GM12878 (cell line): ENCODE results near the gene RASAL2. TPM values are rescaled to one million over a fixed set of nuclear protein-coding genes. Genes with fewer than 3 reads are reported as not detected.

Experiments
- ATAC-seq: fragments of 200-7000 bp; cut with Tn5 transposase; 3 replicates; pipeline ENCODE4 v1.9.1; 2020; ENCODE audit warnings: mild to moderate bottlenecking, moderate library complexity
- BruUV-seq: library from RNA; stranded (reverse); fragments of 400-500 nt; replicated peaks from 2 replicates; lab custom pipeline; 2021; lab: Mats Ljungman, UMichigan
- CTCF ChIA-PET: fragments of 300-600 bp; sonication (Branson Sonifier 250); formaldehyde crosslinking; extraction: SDS; loops from one replicate; lab custom pipeline; 2021; ENCODE audit warnings: inconsistent platforms; lab: Yijun Ruan, JAX
- POLR2A ChIA-PET: fragments of 350-600 bp; formaldehyde crosslinking; extraction: SDS; loops from one replicate; lab custom pipeline; 2021; ENCODE audit warnings: inconsistent platforms; lab: Charles Lee
- RAD21 ChIA-PET: fragments of 300-600 bp; sonication (Branson Sonifier 250); formaldehyde crosslinking; loops from one replicate; lab custom pipeline; 2023; ENCODE audit warnings: antibody characterized with exemption; ENCODE audit not compliant: unreplicated experiment; lab: Charles Lee
- SMC1A ChIA-PET: fragments of 300-600 bp; sonication (Branson Sonifier 250); formaldehyde crosslinking; loops from one replicate; lab custom pipeline; 2023; ENCODE audit not compliant: unreplicated experiment, uncharacterized antibody; lab: Charles Lee
- DNase-seq: peaks from one replicate; pipeline ENCODE4 v3.0.0-alpha.2; 2011; ENCODE audit warnings: low read depth, low spot score
- FAIRE-seq: peaks from 3 replicates; lab custom pipeline; 2011; peaks lifted over from hg19 to GRCh38; lab: Jason Lieb, UNC
- H2AFZ ChIP-seq: 2 replicates; pipeline ENCODE4 v1.6.0; 2011; ENCODE audit warnings: low read depth, low read length, control low read depth; ENCODE audit not compliant: control insufficient read depth
- H3K27ac ChIP-seq: 2 replicates; pipeline ENCODE4 v1.5.1; 2011; ENCODE audit warnings: control low read depth; ENCODE audit not compliant: control insufficient read depth, insufficient read depth
- H3K27me3 ChIP-seq, 2 experiments: replicated peaks in 1 of 2; 2 replicates each; pipeline versions ENCODE4 v1.6.0 to v1.6.1; 2011; ENCODE audit warnings: low read length in 1 of 2; ENCODE audit not compliant: control insufficient read depth in 2 of 2, insufficient read depth in 2 of 2
- H3K36me3 ChIP-seq, 2 experiments: 2 replicates each; pipeline ENCODE4 v1.5.1; 2011; ENCODE audit warnings: low read length in 1 of 2; ENCODE audit not compliant: control insufficient read depth in 2 of 2, insufficient read depth in 2 of 2
- H3K4me1 ChIP-seq: 2 replicates; pipeline ENCODE4 v1.6.1; 2011; ENCODE audit warnings: mild to moderate bottlenecking, low read length, moderate library complexity, mixed read lengths; ENCODE audit not compliant: control insufficient read depth, insufficient read depth
- H3K4me2 ChIP-seq: 2 replicates; pipeline ENCODE4 v1.6.0; 2011; ENCODE audit warnings: control low read depth; ENCODE audit not compliant: control insufficient read depth, insufficient read depth
- H3K4me3 ChIP-seq: fragments of 200-600 bp; sonication (generic); 2 replicates; pipeline ENCODE4 v1.5.1; 2016
- H3K79me2 ChIP-seq: 2 replicates; pipeline ENCODE4 v1.6.0; 2011; ENCODE audit warnings: low read length; ENCODE audit not compliant: control insufficient read depth, insufficient read depth
- H3K9ac ChIP-seq: 2 replicates; pipeline ENCODE4 v1.8.0; 2011; ENCODE audit warnings: low read length, control low read depth, mixed read lengths; ENCODE audit not compliant: control insufficient read depth, insufficient read depth
- H3K9me3 ChIP-seq: replicated peaks from 3 replicates; pipeline ENCODE4 v1.5.1; 2011; ENCODE audit warnings: mild to moderate bottlenecking, low read length; ENCODE audit not compliant: control insufficient read depth, insufficient read depth
- H4K20me1 ChIP-seq: 2 replicates; pipeline ENCODE4 v1.6.0; 2011; ENCODE audit not compliant: control insufficient read depth, insufficient read depth
- DPF2 ChIP-seq: fragments of 450-650 bp; IDR thresholded peaks from 2 replicates; pipeline ENCODE4 v1.6.1; 2017; ENCODE audit warnings: mild to moderate bottlenecking
- ETV6 ChIP-seq, 2 experiments: fragments of 450-650 bp in 1 of 2; IDR thresholded peaks in 1 of 2; conservative IDR thresholded peaks in 1 of 2; 2 replicates each; pipeline ENCODE4 v1.6.1; 2014; ENCODE audit warnings: antibody characterized with exemption in 1 of 2, borderline replicate concordance in 1 of 2, low read depth in 1 of 2, mild to moderate bottlenecking in 1 of 2, moderate library complexity in 1 of 2
- SPI1 ChIP-seq: IDR thresholded peaks from 2 replicates; pipeline ENCODE4 v1.6.1; 2011; ENCODE audit warnings: low read depth, mild to moderate bottlenecking, low read length, moderate library complexity, borderline replicate concordance; ENCODE audit not compliant: insufficient read depth
- SRF ChIP-seq, 2 experiments: IDR thresholded peaks; 2 replicates each; pipeline ENCODE4 v1.6.1; 2011; ENCODE audit warnings: low read depth in 2 of 2, low read length in 2 of 2, mild to moderate bottlenecking in 1 of 2, moderate library complexity in 1 of 2
- SUZ12 ChIP-seq: fragments of 200-600 bp; sonication (generic); IDR thresholded peaks from one replicate; pipeline ENCODE4 v1.6.1; 2018; ENCODE audit warnings: antibody characterized with exemption, mild to moderate bottlenecking; ENCODE audit not compliant: unreplicated experiment
- ZNF207 ChIP-seq: fragments of 450-650 bp; IDR thresholded peaks from 2 replicates; pipeline ENCODE4 v1.6.1; 2014; ENCODE audit warnings: antibody characterized with exemption, mild to moderate bottlenecking, borderline replicate concordance
- ZNF622 ChIP-seq: fragments of 450-650 bp; IDR thresholded peaks from 2 replicates; pipeline ENCODE4 v1.6.1; 2017; ENCODE audit warnings: mild to moderate bottlenecking, inconsistent platforms
- WGBS: methylation state at CpG from one replicate; pipeline ENCODE4 v1.1.6; 2016; ENCODE audit warnings: low lambda C conversion rate; ENCODE audit not compliant: insufficient replicate concordance, insufficient coverage; ENCODE audit errors: missing lambda C conversion rate; 5-methylcytosine and 5-hydroxymethylcytosine counted together
- in situ Hi-C: fragments of 300-500 bp; cut with MboI; formaldehyde crosslinking; loops from 9 replicates; pipeline ENCODE4 v1.14.3; 2018; ENCODE audit warnings: mixed read lengths
- intact Hi-C: fragments of 100-400 bp; cut with micrococcal nuclease; formaldehyde crosslinking; loops from one replicate; pipeline ENCODE4 v1.14.2; 2022; ENCODE audit not compliant: unreplicated experiment
- polyA plus RNA-seq, 11 experiments: library from polyadenylated mRNA; depleted of rRNA in 4 of 11; unstranded in 6 of 11; stranded (reverse) in 5 of 11; fragments of >200 nt; fragmentation: Nextera tagmentation in 4 of 11; fragmentation: Illumina TruSeq in 1 of 11; extraction: Ambion mirVana in 4 of 11; extraction: Trizol in 1 of 11; gene quantifications; 1 replicate in 1 of 11; 2 replicates in 10 of 11; pipeline versions ENCODE4 v1.2.1 to v1.2.3, GENCODE V29; 2011 to 2016; ENCODE audit warnings: inconsistent platforms in 2 of 11, missing spikeins in 2 of 11, low read depth in 1 of 11
- total RNA-seq, 4 experiments: library from RNA; depleted of rRNA in 3 of 4; stranded (reverse); fragments of >200 nt in 3 of 4; fragmentation: Illumina TruSeq in 1 of 4; extraction: Trizol in 1 of 4; gene quantifications; 2 replicates each; pipeline versions ENCODE4 v1.2.1 to v1.2.3, GENCODE V29; 2013 to 2021
- TF ChIP-seq, protein P1 (sequence below): IDR thresholded peaks from 2 replicates; pipeline ENCODE4 v1.6.1; 2012; ENCODE audit warnings: low read depth, low read length, improper control_type of control experiment

RASAL2 gene
- total and polyA plus RNA-seq, 10 of the 15 experiments (the other 5 are each of a cell fraction or from before 2014, with no cell fraction given), result 0.02 to 6.9 (median 0.17) TPM; not detected in 1

DNA sequence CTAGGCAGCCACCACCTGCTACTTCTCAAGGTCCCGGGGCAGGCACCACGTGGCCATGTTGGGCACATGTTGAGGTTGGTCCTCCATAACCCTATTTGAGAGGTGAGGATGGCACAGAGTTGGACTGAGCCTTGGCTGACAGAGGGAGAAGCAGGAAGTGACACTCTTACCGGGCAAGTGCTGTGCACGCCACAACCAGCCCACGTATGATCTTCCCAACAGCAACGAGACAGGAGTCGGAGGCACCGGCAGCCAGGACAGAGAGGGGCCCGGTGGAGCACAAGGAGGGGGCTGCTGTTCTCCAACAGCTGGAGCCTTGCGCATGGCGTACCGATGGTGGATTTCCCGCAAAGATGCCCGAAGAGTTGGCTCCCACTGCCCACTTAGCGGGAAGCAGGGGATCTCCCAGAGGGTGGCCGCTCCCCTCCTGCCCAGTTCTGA, 399.4 kb downstream of the RASAL2 start:
- DNase-seq (no peak), ATAC-seq (no peak; the same call in 2 of the 3 replicates), FAIRE-seq (no peak)
- Histone ChIP-seq H3K4me3 (no peak overlapping the region), H3K4me2 (no peak overlapping the region), H3K79me2 (no peaks in the 10 kb centered on the region), H3K27me3 (peaks cover 0 to 1% of the 10 kb centered on the region in 2 experiments; a peak in 2 of 4 replicates), H4K20me1 (no peaks in the 10 kb centered on the region), H3K27ac (no peak overlapping the region), H3K4me1 (no peaks in the 10 kb centered on the region), H2AFZ (no peak overlapping the region), H3K9me3 (no peaks in the 10 kb centered on the region), H3K9ac (no peak overlapping the region), H3K36me3 (no peaks in the 10 kb centered on the region)
- intact Hi-C loops (no loop called here), in situ Hi-C loops (no loop called here)
- BruUV-seq, result no TSS peak
- 52% methylated on average over 15 of the region's 16 CpGs for WGBS
- ChIA-PET CTCF (interaction anchor here (0.9 kb wide), 1 partner anchor 9 kb away, joined by 3 read pairs; no protein-coding TSS in a partner anchor), SMC1A (no interaction called here), POLR2A (no interaction called here), RAD21 (no interaction called here)
- TF ChIP-seq, protein P1, sequence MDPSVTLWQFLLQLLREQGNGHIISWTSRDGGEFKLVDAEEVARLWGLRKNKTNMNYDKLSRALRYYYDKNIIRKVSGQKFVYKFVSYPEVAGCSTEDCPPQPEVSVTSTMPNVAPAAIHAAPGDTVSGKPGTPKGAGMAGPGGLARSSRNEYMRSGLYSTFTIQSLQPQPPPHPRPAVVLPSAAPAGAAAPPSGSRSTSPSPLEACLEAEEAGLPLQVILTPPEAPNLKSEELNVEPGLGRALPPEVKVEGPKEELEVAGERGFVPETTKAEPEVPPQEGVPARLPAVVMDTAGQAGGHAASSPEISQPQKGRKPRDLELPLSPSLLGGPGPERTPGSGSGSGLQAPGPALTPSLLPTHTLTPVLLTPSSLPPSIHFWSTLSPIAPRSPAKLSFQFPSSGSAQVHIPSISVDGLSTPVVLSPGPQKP, result no peak
- TF ChIP-seq ZNF207, result no peak
- no peak for TF ChIP-seq SPI1
- no peak for TF ChIP-seq ZNF622
- no peak for TF ChIP-seq DPF2
- TF ChIP-seq ETV6 (conservative IDR thresholded peaks at IDR 0.05 in 1 of 2, IDR thresholded peaks at IDR 0.05 in 1 of 2; ENCODE audit: borderline replicate concordance in 1 of 2, low read depth in 1 of 2), result no peak
- TF ChIP-seq SRF (IDR thresholded peaks at IDR 0.05; ENCODE audit: low read depth in 2 of 2, low read length in 2 of 2), result no peak
- TF ChIP-seq SUZ12, result no peak
